Osteocyte (in vitro differentiated cells): ENCODE data around the gene NAA20. TPM values are rescaled to one million over a fixed set of nuclear protein-coding genes. Genes with fewer than 3 reads are reported as not detected.

Experiments
- DNase-seq: peaks from one replicate; pipeline ENCODE4 v3.0.0; 2021; ENCODE audit warnings: mixed read lengths; ENCODE audit not compliant: unreplicated experiment; ENCODE audit errors: extremely low spot score
- H3K27ac Mint-ChIP-seq: one replicate; pipeline ENCODE4 v1.8.0; 2021; ENCODE audit warnings: mild to moderate bottlenecking, mixed read lengths; ENCODE audit not compliant: unreplicated experiment
- H3K27me3 Mint-ChIP-seq: one replicate; pipeline ENCODE4 v1.8.0; 2021; ENCODE audit warnings: mixed read lengths; ENCODE audit not compliant: unreplicated experiment
- H3K36me3 Mint-ChIP-seq: one replicate; pipeline ENCODE4 v1.8.0; 2021; ENCODE audit warnings: mixed read lengths; ENCODE audit not compliant: unreplicated experiment
- H3K4me1 Mint-ChIP-seq: one replicate; pipeline ENCODE4 v1.8.0; 2021; ENCODE audit warnings: mixed read lengths; ENCODE audit not compliant: unreplicated experiment
- H3K4me3 Mint-ChIP-seq: one replicate; pipeline ENCODE4 v1.8.0; 2021; ENCODE audit warnings: mild to moderate bottlenecking, moderate library complexity, mixed read lengths; ENCODE audit not compliant: unreplicated experiment
- H3K9me3 Mint-ChIP-seq: one replicate; pipeline ENCODE4 v1.8.0; 2021; ENCODE audit warnings: mixed read lengths; ENCODE audit not compliant: unreplicated experiment
- total RNA-seq: library from RNA; stranded (reverse); gene quantifications from 2 replicates; pipeline ENCODE4 v1.2.1, GENCODE V29; 2021
- TF ChIP-seq, protein P1 (sequence below): fragments of 200-600 bp; sonication (generic); IDR thresholded peaks from 2 replicates; pipeline ENCODE4 v1.5.0; 2021; ENCODE audit warnings: antibody characterized with exemption, mild to moderate bottlenecking, moderate library complexity

NAA20 gene
- total RNA-seq, 1 donor from 2014 or later = 49.6 TPM

DNA sequence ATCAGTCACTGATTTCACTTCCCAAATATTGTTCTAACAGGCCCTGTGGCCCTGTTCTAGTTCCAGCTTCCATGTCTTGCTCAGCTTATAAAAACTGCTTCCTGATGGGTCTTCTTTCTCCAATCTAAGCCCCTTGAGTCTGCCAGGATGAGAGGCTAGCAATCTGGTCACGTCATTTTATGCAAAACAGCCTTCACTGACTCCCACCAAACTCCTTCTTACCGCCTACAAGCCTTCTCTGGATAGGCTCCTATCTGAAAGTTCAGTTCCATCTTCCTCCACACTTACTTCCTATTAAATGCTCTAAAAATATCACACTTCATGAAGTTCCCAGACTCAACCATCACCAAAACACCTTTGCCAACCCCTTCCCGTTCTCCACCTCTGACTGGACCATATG is 19.6 kb downstream of the NAA20 start:
- Mint-ChIP-seq H3K27me3 (no peaks in the 10 kb centered on the region), H3K4me3 (no peak overlapping the region), H3K9me3 (no peaks in the 10 kb centered on the region), H3K36me3 (peaks cover 65% of the 10 kb centered on the region), H3K4me1 (peaks cover 16% of the 10 kb centered on the region), H3K27ac (peak overlapping the region; percentile 21)
- TF ChIP-seq, protein P1, sequence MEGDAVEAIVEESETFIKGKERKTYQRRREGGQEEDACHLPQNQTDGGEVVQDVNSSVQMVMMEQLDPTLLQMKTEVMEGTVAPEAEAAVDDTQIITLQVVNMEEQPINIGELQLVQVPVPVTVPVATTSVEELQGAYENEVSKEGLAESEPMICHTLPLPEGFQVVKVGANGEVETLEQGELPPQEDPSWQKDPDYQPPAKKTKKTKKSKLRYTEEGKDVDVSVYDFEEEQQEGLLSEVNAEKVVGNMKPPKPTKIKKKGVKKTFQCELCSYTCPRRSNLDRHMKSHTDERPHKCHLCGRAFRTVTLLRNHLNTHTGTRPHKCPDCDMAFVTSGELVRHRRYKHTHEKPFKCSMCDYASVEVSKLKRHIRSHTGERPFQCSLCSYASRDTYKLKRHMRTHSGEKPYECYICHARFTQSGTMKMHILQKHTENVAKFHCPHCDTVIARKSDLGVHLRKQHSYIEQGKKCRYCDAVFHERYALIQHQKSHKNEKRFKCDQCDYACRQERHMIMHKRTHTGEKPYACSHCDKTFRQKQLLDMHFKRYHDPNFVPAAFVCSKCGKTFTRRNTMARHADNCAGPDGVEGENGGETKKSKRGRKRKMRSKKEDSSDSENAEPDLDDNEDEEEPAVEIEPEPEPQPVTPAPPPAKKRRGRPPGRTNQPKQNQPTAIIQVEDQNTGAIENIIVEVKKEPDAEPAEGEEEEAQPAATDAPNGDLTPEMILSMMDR = no peak
- no peak for DNase-seq

DNA sequence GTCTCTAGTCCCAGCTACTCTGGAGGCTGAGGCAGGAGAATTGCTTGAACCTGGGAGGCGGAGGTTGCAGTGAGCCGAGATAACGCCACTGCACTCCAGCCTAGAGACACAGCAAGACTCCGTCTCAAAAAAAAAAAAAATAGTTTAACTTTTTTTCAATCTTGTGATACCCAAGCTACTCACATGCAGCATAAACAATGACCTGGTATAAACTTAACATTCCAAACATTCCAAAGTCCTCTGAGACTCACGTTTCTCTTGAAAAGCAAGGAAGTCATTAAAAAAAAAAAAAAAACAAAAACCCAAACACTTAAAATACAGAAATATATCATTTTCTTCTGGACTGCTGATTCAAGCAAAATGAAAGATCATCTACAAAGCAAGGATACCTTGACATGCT is 20.8 kb downstream of the NAA20 start:
- Mint-ChIP-seq H3K4me3 (no peak overlapping the region), H3K27ac (peak overlapping the region; percentile 77), H3K36me3 (peaks cover 70% of the 10 kb centered on the region), H3K9me3 (no peaks in the 10 kb centered on the region), H3K4me1 (peaks cover 16% of the 10 kb centered on the region), H3K27me3 (no peaks in the 10 kb centered on the region)
- TF ChIP-seq, protein P1 = no peak
- no peak for DNase-seq

DNA sequence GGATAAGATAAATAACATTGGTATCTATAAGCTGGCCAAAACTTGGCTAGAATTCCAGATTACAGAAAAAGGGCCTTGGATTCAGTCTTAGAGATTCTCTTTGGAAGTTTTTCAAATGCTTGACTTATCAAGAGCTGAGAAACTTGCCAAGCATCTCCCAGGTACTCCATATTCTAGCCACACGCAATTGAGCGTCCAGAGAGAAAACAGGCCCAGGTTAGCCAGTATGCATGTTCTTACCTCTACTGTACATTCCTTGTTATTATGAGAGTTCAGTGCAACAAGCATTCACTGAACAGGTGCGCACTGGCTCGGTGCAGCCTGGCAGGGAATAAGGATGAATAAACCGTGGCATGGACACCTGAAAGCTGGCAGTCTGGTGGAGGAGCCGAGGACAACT is 21.4 kb downstream of the NAA20 start:
- Mint-ChIP-seq H3K9me3 (no peaks in the 10 kb centered on the region), H3K27ac (peak overlapping the region; percentile 77), H3K36me3 (peaks cover 76% of the 10 kb centered on the region), H3K4me3 (no peak overlapping the region), H3K4me1 (peaks cover 16% of the 10 kb centered on the region), H3K27me3 (no peaks in the 10 kb centered on the region)
- DNase-seq = no peak
- TF ChIP-seq, protein P1 = no peak

DNA sequence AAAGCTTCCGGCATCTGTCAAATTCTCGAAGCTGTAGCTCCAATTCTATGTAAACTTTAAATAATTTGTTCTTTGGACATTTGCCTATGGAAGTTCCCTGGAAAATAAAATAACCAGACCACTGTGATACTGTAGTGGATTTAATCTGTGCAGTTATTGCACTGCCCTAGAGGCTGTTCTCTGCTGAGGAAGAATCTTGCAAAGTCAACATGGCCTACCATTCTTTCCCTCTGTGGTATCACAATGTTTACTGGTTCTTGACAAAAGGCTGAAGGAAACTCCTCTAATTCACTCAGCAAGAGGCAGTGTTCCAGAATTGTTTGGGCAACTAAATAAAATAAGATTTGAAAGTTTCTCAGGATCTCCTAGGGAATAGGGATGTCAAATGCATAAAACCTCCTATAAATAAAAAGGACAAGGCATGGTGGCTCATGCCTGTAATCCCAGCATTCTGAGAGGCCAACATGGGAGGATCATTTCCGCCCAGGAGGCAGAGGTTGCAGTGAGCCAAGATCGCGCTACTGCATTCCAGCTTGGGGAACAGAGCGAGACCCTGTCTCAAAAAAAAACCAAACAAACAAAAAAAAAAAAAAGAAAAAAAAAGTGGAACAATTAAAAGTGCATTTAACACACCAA is 22.7 kb downstream of the NAA20 start:
- TF ChIP-seq, protein P1 = no peak
- Mint-ChIP-seq H3K9me3 (no peaks in the 10 kb centered on the region), H3K27ac (no peak overlapping the region), H3K27me3 (no peaks in the 10 kb centered on the region), H3K4me1 (peaks cover 16% of the 10 kb centered on the region), H3K4me3 (no peak overlapping the region), H3K36me3 (peaks cover 81% of the 10 kb centered on the region)
- DNase-seq = no peak

DNA sequence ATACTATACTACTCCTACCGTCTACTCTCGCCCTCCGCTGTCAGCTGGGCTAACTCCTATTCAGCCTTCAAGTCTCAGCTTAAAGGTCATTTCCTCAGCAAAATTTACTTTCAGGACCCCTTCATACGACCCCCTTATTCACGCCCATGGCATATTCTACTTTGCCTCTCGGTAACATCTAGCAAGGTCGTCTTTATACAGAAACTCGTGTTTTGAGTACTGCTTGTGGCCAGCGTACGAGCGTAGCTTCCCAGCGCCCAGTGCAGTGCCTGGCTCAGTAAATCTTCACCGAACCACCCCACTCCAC is 34.6 kb downstream of the NAA20 start:
- Mint-ChIP-seq H3K36me3 (peaks cover 33% of the 10 kb centered on the region), H3K27ac (peak overlapping the region; percentile 96), H3K4me1 (peaks cover 19% of the 10 kb centered on the region), H3K27me3 (peaks cover 27% of the 10 kb centered on the region), H3K9me3 (no peaks in the 10 kb centered on the region), H3K4me3 (peak overlapping the region; percentile 98)
- no peak for DNase-seq
- TF ChIP-seq, protein P1 = no peak
